Raji (cell line): Measurements from ENCODE around the gene B3GAT2.

Experiments used
- POLR2A ChIP-seq: IDR thresholded peaks from 2 replicates; pipeline ENCODE4 v1.6.1; 2011; ENCODE audit warnings: low read depth, low read length, control low read depth; ENCODE audit not compliant: insufficient read depth

B3GAT2 gene

DNA sequence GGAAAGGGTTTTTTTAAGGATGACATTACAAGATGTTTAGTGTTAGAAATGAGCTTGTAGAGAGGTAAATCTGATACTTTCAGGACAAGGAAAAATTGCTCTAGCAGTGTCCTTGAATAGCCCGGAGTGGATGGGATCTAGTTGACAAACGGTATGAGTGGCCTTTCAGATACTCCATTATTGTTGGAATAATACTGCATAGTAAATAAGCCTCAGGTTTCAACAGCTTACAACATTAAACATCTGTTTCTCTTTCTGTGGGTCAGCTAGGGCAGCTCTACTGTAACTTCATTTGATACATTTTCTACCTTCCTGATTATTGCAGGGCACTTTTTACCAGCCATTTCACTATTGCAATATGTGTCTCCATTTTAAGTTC lies 118.0 kb downstream of the B3GAT2 start:
- TF ChIP-seq POLR2A = no peak

DNA sequence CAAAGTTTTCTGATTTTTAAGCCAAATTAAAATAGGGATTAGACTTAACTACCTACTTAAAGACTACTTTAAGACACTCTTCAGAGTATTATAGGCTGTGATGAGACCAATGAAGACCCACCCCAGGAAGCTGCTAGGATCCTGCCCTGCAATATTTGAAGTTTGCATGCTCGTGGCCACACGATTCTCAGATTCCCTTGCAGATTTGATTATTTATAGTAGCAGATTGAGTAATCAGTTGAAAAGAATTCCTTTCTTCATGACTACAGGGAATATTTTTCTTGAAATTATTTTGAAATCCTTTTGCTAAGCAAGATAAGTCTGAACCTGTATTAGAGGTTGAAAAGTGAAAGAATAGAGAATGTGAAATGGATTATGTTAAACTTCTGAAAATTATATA lies 122.3 kb downstream of the B3GAT2 start:
- TF ChIP-seq POLR2A = no peak

DNA sequence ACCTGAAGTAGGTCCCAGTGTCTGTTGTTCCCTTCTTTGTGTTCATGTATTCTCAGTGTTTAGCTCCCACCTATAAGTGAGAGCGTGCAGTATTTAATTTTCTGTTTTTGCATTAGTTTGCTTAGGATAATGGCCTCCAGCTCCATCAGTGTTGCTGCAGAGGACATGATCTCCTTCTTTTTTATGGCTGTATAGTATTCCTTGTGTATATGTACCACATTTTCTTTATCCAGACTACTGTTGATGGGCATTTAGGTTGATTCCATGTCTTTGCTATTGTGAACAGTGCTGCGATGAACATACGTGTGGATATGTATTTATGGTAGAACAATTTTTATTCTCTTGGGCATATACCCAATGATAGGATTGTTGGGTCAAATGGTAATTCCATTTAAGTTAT lies 125.4 kb downstream of the B3GAT2 start:
- no peak for TF ChIP-seq POLR2A

DNA sequence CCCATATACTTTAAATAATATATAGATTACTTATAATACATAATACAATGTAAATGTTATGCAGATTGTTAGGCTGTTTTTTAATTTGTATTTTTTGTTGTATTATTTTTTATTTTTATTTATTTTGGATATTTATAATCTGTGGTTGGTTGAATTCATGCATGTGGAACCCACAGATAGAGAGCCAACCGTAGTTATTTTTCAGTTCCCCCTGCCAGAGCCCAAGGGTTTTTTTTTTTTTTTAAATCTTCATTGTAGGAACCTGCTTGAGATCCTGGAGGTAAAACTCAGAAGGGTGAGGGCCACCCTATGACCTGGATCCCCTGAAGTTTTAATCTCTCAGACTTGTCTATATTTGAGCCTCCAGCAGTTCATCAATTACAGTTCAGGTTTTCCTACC lies 133.2 kb downstream of the B3GAT2 start:
- no peak for TF ChIP-seq POLR2A

DNA sequence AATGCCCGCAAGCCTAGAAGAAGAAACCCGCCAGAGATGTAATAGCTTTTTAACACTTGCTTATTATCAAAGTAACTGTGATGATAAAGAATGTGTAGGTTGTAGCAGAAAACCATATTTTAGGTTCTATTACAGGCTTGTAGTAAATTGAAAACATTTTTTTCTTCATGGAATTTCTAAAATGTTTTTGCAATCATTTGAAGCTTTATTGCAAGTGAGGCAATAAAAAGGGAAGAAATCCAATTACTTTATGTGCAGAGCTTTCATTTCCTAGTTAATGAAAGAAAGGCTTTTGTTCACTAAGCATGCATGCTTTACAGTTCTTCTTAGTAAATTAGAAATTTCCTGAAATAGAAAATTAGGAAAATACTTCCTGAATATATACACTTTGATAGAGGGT lies 135.1 kb downstream of the B3GAT2 start:
- TF ChIP-seq POLR2A = no peak

DNA sequence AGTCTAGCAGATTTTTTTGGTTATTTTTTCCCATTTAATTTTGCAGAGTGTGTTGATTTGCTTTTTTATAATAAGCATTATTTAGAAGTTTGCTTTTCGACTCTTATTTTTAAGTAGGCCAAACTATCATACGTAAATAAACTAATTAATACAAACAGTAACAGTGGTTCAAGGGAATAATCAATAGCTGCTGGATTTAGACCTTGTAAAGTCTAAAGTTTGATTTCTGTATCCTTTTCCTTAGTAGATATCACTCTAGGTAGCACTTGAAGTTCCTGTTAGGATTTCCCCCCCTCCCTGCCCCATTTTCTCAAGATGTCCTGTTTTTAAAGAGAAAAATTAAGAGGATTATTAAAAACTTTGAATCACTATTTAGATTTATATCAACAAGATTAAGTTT lies 136.1 kb downstream of the B3GAT2 start:
- TF ChIP-seq POLR2A = no peak

DNA sequence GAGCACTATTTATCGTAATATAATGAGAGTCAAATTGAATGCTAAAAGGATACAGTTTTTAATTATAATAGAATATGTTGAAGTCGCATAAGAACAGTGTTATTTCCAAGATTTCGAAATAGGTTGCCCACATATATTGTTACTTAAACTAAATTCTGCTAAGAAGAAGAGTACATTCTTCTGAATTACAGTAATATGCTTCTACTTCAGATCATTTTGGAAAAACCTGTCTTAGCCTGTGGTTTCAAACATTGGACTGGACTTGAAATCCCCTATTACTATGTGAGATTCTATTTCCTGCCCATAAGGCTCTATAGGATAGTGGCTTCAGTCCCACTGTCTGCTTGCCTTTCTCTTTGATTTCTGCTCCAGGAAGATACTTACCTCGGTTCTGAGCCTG lies 137.2 kb downstream of the B3GAT2 start:
- no peak for TF ChIP-seq POLR2A

DNA sequence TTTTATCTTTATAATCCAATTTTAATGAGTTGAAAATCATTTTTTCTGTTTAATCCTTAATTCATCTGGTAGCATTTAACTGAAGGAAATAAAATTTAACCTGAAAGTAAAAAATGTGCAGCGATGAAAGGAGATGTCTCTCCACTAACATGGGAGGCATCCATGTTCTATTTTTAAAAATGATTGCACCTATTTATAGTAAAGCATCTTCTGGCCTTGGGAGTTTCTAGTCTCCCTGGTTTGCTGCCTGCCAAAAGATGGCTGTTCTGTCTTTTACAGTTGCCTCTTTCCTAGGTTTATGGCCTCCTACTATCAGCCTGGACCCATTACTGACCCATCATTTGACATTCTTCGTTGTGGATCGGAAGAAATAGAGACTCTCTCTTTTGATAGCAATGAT lies 143.0 kb downstream of the B3GAT2 start:
- no peak for TF ChIP-seq POLR2A

DNA sequence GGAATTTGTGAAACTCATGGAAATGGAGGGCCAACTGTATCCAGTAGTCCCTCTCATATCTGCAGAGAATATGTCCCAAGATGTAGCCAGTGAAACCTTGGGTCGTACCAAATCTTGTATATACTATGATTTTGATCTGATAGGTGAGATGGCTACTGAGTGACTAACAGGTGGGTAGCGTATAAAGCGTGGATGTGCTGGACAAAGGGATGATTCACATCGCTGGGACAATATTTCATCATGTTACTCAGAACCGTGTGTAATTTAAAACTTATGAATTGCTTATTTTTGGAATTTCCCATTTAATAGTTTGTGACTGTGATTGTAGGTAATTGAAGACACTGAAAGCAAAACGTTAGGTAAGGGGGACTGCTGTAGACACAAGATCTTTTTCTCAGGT lies 145.1 kb downstream of the B3GAT2 start:
- no peak for TF ChIP-seq POLR2A
